ENCODE results near the gene MAML1. TPM values are rescaled to one million over a fixed set of nuclear protein-coding genes. Genes with fewer than 3 reads are reported as not detected.

The MAML1 gene
- total RNA-seq, 6 experiments from 2014 or later = 6.2 to 8.8 (median 8.0) TPM

GRCh38 chr5:179759581-179760551, 27.2 kb downstream of the MAML1 start:
- DNase-seq (no peak), ATAC-seq (no peak)
- Histone ChIP-seq H3K4me1 (peaks cover 0 to 45% (median 24%) of the 10 kb centered on the region in 4 donors), H3K27me3 (no peaks in the 10 kb centered on the region), H3K4me3 (no peak overlapping the region), H3K36me3 (no peaks in the 10 kb centered on the region), H3K9me3 (no peaks in the 10 kb centered on the region), H3K27ac (no peak overlapping the region)
- intact Hi-C loops (cut with DNase I) = loop anchor here (5.0 kb wide), 1 partner anchor 37 kb away; no protein-coding TSS in a partner anchor
- 86% methylated on average over 9 of the region's 9 CpGs for WGBS (ENCODE audit: insufficient coverage, low coverage, low lambda C conversion rate, missing lambda C conversion rate)
- TF ChIP-seq, protein P1, sequence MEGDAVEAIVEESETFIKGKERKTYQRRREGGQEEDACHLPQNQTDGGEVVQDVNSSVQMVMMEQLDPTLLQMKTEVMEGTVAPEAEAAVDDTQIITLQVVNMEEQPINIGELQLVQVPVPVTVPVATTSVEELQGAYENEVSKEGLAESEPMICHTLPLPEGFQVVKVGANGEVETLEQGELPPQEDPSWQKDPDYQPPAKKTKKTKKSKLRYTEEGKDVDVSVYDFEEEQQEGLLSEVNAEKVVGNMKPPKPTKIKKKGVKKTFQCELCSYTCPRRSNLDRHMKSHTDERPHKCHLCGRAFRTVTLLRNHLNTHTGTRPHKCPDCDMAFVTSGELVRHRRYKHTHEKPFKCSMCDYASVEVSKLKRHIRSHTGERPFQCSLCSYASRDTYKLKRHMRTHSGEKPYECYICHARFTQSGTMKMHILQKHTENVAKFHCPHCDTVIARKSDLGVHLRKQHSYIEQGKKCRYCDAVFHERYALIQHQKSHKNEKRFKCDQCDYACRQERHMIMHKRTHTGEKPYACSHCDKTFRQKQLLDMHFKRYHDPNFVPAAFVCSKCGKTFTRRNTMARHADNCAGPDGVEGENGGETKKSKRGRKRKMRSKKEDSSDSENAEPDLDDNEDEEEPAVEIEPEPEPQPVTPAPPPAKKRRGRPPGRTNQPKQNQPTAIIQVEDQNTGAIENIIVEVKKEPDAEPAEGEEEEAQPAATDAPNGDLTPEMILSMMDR (IDR thresholded peaks at IDR 0.05) = no peak
- TF ChIP-seq POLR2A (IDR thresholded peaks at IDR 0.05) = no peak

DNA sequence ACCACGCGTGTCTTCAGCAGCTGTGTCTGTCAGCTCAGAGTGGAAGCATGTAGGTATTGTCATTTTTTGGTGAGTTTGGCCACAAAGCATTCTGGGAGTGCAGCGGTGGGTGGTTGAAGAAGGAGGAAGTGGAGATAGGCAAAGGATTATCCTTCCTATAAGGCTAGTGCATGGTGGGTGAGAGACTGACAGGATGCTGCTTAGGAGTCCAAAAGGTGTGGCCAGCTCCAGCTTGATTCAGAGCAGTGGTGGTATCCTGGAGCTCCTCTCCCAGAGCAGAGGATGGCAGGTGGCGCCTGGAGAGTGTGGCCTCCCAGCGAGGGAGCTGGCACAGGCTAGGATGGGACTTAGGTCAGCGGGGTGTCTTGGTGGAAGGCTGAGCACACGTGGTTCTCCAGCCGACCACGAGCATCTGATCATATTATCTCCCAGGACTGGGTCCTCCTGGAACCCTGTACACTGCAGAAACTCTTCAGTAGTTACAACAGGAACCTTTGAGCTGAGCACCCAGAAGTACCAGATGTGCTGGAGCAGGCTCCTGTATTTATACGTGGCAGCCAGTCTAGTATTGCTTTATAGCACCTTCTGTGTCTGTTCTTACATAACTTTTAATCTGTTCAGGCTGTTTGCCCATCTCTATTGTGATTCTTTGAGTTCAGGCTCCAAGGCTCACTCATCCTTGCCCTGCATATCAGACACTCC, 29.6 kb downstream of the MAML1 start:
- ATAC-seq (peak; percentile 19 to 57 (median 54)), DNase-seq (no peak)
- H3K9me3 ChIP-seq = no peaks in the 10 kb centered on the region
- intact Hi-C loops (cut with DNase I) = loop anchor here (5.0 kb wide), 1 partner anchor 35 kb away; no protein-coding TSS in a partner anchor
- H3K27ac ChIP-seq = no peak overlapping the region
- H3K36me3 ChIP-seq = peaks cover 0 to 15% (median 0%) of the 10 kb centered on the region in 4 donors
- 31% methylated on average over 7 of the region's 10 CpGs for WGBS (ENCODE audit: insufficient coverage, low coverage, low lambda C conversion rate, missing lambda C conversion rate)
- H3K4me3 ChIP-seq = no peak overlapping the region
- no peaks in the 10 kb centered on the region for H3K27me3 ChIP-seq
- peaks cover 0 to 58% (median 27%) of the 10 kb centered on the region in 4 donors for H3K4me1 ChIP-seq
- TF ChIP-seq, protein P1 (IDR thresholded peaks at IDR 0.05) = no peak
- no peak for TF ChIP-seq POLR2A (IDR thresholded peaks at IDR 0.05)

DNA sequence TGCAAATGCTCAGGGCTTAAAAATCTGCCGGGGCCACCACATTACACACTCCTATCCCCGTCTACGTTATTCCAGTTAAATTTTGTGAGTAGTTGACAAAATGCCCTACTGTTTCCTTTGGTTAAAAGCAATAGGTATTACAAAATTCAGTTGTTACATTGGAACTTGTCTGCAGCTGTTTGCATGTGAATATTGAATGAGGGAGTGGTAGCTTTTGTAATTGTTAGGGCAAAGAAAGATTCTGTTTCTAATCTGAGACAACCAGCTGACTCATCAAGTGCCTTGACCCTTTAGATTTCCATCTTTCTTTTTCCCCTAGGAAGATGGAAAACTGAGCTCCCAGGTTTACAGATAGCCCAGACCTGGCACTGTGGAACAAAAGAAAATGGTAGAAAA, 30.2 kb downstream of the MAML1 start:
- peak in 1 of 4 donors; percentile 7 for ATAC-seq
- Histone ChIP-seq H3K9me3 (no peaks in the 10 kb centered on the region), H3K27ac (no peak overlapping the region), H3K4me3 (no peak overlapping the region), H3K27me3 (no peaks in the 10 kb centered on the region), H3K36me3 (peaks cover 0 to 15% (median 0%) of the 10 kb centered on the region in 4 donors), H3K4me1 (peaks cover 0 to 61% (median 27%) of the 10 kb centered on the region in 4 donors)
- WGBS (ENCODE audit: insufficient coverage, low coverage, low lambda C conversion rate, missing lambda C conversion rate) = 7% methylated on average over 3 of the region's 3 CpGs
- no peak for DNase-seq
- no peak for TF ChIP-seq POLR2A (IDR thresholded peaks at IDR 0.05)
- TF ChIP-seq, protein P1 (IDR thresholded peaks at IDR 0.05) = no peak
- intact Hi-C loops (cut with DNase I) = loop anchor here (5.0 kb wide), 1 partner anchor 35 kb away; no protein-coding TSS in a partner anchor

GRCh38 chr5:179763215-179763945, 30.8 kb downstream of the MAML1 start:
- Histone ChIP-seq H3K27me3 (no peaks in the 10 kb centered on the region), H3K4me1 (peaks cover 0 to 60% (median 28%) of the 10 kb centered on the region in 4 donors), H3K27ac (no peak overlapping the region), H3K4me3 (no peak overlapping the region), H3K36me3 (peaks cover 0 to 15% (median 0%) of the 10 kb centered on the region in 4 donors), H3K9me3 (no peaks in the 10 kb centered on the region)
- no peak for TF ChIP-seq POLR2A (IDR thresholded peaks at IDR 0.05)
- TF ChIP-seq, protein P1 (IDR thresholded peaks at IDR 0.05) = peak; percentile 84 to 96 (median 92)
- ATAC-seq (peak; percentile 75 to 86 (median 80)), DNase-seq (peak in 2 of 3 donors; percentile 43 to 64)
- intact Hi-C loops (cut with DNase I) = loop anchor here (5.0 kb wide), 1 partner anchor 34 kb away; no protein-coding TSS in a partner anchor
- WGBS (ENCODE audit: insufficient coverage, low coverage, low lambda C conversion rate, missing lambda C conversion rate) = 28% methylated on average over 10 of the region's 10 CpGs

Measured in right lobe of liver (tissue), 6 donors.